ENCODE measurements around the gene NOTUM. TPM values are rescaled to one million over a fixed set of nuclear protein-coding genes. Genes with fewer than 3 reads are reported as not detected.

Gene NOTUM
- total and polyA plus RNA-seq, 2 of the 4 experiments (the other 2 are of a cell fraction): 0.05 TPM; not detected in 1

GRCh38 chr17:81967533-81968395, 6.8 kb upstream of the NOTUM start:
- dilution Hi-C loops (cut with HindIII; ENCODE audit: low sequenced_read_pairs, unreplicated experiment) (no loop called here), intact Hi-C loops (cut with micrococcal nuclease) (loop anchor here (10.0 kb wide), 1 partner anchor 187 kb away; no protein-coding TSS in a partner anchor), in situ Hi-C loops (cut with MboI; ENCODE audit: low sequenced_read_pairs) (loop anchor here (5.0 kb wide), 1 partner anchor 50 kb away; no protein-coding TSS in a partner anchor)
- POLR2A ChIA-PET (ENCODE audit: unreplicated experiment): no interaction called here
- no peaks in the 10 kb centered on the region; the same call in 1 of the 2 replicates for H3K9me1 ChIP-seq (ENCODE audit: insufficient read depth, low read length)
- WGBS, 2 experiments (ENCODE audit: extremely low coverage in 2 of 2, insufficient read length in 1 of 2): 29% methylated on average over 6 of the region's 36 CpGs; no CpG with 5 or more reads in 1 of the 2 experiments
- peak; percentile 60 for ATAC-seq (ENCODE audit: low read depth)
- H2BK120ac ChIP-seq (ENCODE audit: low read depth, low read length): peak overlapping the region; percentile 12; the same call in 1 of the 2 replicates
- H3K4ac ChIP-seq (ENCODE audit: low read depth, low read length): peak overlapping the region; percentile 42
- H3K9me3 ChIP-seq (ENCODE audit: control insufficient read depth, insufficient read depth, low read length): no peaks in the 10 kb centered on the region; the same call in 1 of the 2 replicates
- H2BK15ac ChIP-seq (ENCODE audit: low read depth, low read length): no peak overlapping the region; the same call in 2 of the 3 replicates
- no peak overlapping the region for H3K23ac ChIP-seq (ENCODE audit: low read depth, low read length)
- no peak overlapping the region for H3K27ac ChIP-seq (ENCODE audit: insufficient read depth, low read length)
- DNase-seq: peak; percentile 32
- peak overlapping the region; percentile 39; the same call in 1 of the 2 replicates for H2AK5ac ChIP-seq (ENCODE audit: low read depth, low read length)
- no peak overlapping the region for H3K56ac ChIP-seq (ENCODE audit: extremely low read depth, insufficient read depth, low read length)
- 0 out of 2 replicates have a peak overlapping the region, but pooled peaks have one; percentile 33 for H3K14ac ChIP-seq (replicated peaks; ENCODE audit: low read depth, low read length)
- H2AK9ac ChIP-seq (replicated peaks; ENCODE audit: low read depth, low read length, poor library complexity): peak overlapping the region; percentile 44
- H2BK20ac ChIP-seq (ENCODE audit: low read depth, low read length): peak overlapping the region; percentile 33; the same call in 1 of the 2 replicates
- no peaks in the 10 kb centered on the region for H3K79me1 ChIP-seq (ENCODE audit: low read depth in 1 of 2, low read length in 2 of 2)
- CTCF ChIA-PET: interaction anchor here (1.6 kb wide), 1 partner anchor 8 kb away, joined by 7 read pairs; no protein-coding TSS in a partner anchor
- peak overlapping the region; percentile 90; the same call in 1 of the 2 replicates for H4K5ac ChIP-seq (ENCODE audit: low read depth, low read length)
- BruUV-seq (replicated peaks): no TSS peak
- no peaks in the 10 kb centered on the region for H4K20me1 ChIP-seq (ENCODE audit: insufficient read depth, low read length)
- H3K18ac ChIP-seq (ENCODE audit: low read depth, low read length): peak overlapping the region; percentile 90
- peak overlapping the region in 1 of 2 experiments; percentile 72; a peak in 3 of 4 replicates for H4K8ac ChIP-seq (ENCODE audit: low read depth in 2 of 2, low read length in 2 of 2)
- peaks cover 9% of the 10 kb centered on the region for H3K27me3 ChIP-seq (ENCODE audit: control insufficient read depth, insufficient read depth, low read length)
- no peak overlapping the region for H2BK5ac ChIP-seq (ENCODE audit: low read depth, low read length, poor library complexity, severe bottlenecking)
- no peak overlapping the region for H3K4me3 ChIP-seq (ENCODE audit: insufficient read depth, low read depth, low read length)
- peak overlapping the region; percentile 86 for H3K4me2 ChIP-seq (ENCODE audit: low read depth, low read length)
- H2AFZ ChIP-seq (replicated peaks; ENCODE audit: low read length, poor library complexity): peak overlapping the region; percentile 82
- H3K9ac ChIP-seq (ENCODE audit: low read depth, low read length): no peak overlapping the region; the same call in 1 of the 2 replicates
- no peak for TF ChIP-seq CEBPB (IDR thresholded peaks at IDR 0.05; ENCODE audit: low read depth, low read length)
- TF ChIP-seq CHD1 (IDR thresholded peaks at IDR 0.05; ENCODE audit: low read depth, low read length): no peak
- TF ChIP-seq RCOR1 (IDR thresholded peaks at IDR 0.05; ENCODE audit: insufficient replicate concordance, low read length): no peak
- no peak for TF ChIP-seq MXI1 (IDR thresholded peaks at IDR 0.05; ENCODE audit: borderline replicate concordance, low read depth, low read length)
- no peak for TF ChIP-seq ELK1 (IDR thresholded peaks at IDR 0.05; ENCODE audit: borderline replicate concordance, low read depth, low read length)
- no peak for TF ChIP-seq NFE2L2 (IDR thresholded peaks at IDR 0.05; ENCODE audit: low read depth, low read length)
- TF ChIP-seq USF2 (IDR thresholded peaks at IDR 0.05; ENCODE audit: low read depth, low read length): peak; percentile 80
- peak; percentile 52; the same call in 1 of the 2 replicates for TF ChIP-seq MAZ (IDR thresholded peaks at IDR 0.05; ENCODE audit: borderline replicate concordance, low read depth, low read length)
- no peak for TF ChIP-seq POLR2A (IDR thresholded peaks at IDR 0.05; ENCODE audit: low read depth, low read length)
- no peak overlapping the region for H4K91ac ChIP-seq (ENCODE audit: insufficient read depth, low read depth, low read length)
- H3K4me1 ChIP-seq (ENCODE audit: control insufficient read depth, insufficient read depth, low read length): peaks cover 9% of the 10 kb centered on the region; the same call in 1 of the 2 replicates
- no peaks in the 10 kb centered on the region for H3K36me3 ChIP-seq (ENCODE audit: control insufficient read depth, insufficient read depth, low read length)
